Skeletal muscle tissue (tissue), 4 donors: ENCODE measurements around the gene TXNDC16. TPM values are rescaled to one million over a fixed set of nuclear protein-coding genes. Genes with fewer than 3 reads are reported as not detected.

ENCODE experiments used
- H3K27ac ChIP-seq: one replicate; pipeline ENCODE4 v1.7.0; 2013; ENCODE audit warnings: mild to moderate bottlenecking, low read depth, low read length, inconsistent platforms
- H3K27me3 ChIP-seq, 3 donors: one replicate each; pipeline ENCODE4 v1.7.0; 2013; ENCODE audit warnings: low read length in 3 of 3; ENCODE audit not compliant: control insufficient read depth in 3 of 3, insufficient read depth in 3 of 3
- H3K36me3 ChIP-seq, 3 donors: one replicate each; pipeline ENCODE4 v1.7.0; 2013; ENCODE audit warnings: low read length in 3 of 3; ENCODE audit not compliant: control insufficient read depth in 3 of 3, insufficient read depth in 3 of 3
- H3K4me1 ChIP-seq, 3 donors: one replicate each; pipeline ENCODE4 v1.7.0; 2013; ENCODE audit warnings: low read length in 3 of 3, mild to moderate bottlenecking in 3 of 3; ENCODE audit not compliant: control insufficient read depth in 3 of 3, insufficient read depth in 3 of 3
- H3K4me3 ChIP-seq, 3 donors: one replicate each; pipeline ENCODE4 v1.7.0; 2013; ENCODE audit warnings: low read length in 3 of 3
- H3K9ac ChIP-seq, 3 donors: one replicate each; pipeline ENCODE4 v1.7.0; 2013; ENCODE audit warnings: low read length in 3 of 3, mild to moderate bottlenecking in 3 of 3, moderate library complexity in 2 of 3, low read depth in 1 of 3
- H3K9me3 ChIP-seq, 3 donors: one replicate each; pipeline ENCODE4 v1.7.0; 2013; ENCODE audit warnings: low read length in 3 of 3; ENCODE audit not compliant: control insufficient read depth in 3 of 3
- total RNA-seq: library from RNA; depleted of rRNA; stranded (reverse); fragments of >200 nt; gene quantifications from one replicate; pipeline ENCODE4 v1.2.3, GENCODE V29; 2014
- donor health status: Osteomylitis.

The TXNDC16 gene
- total RNA-seq, 1 donor from 2014 or later, result 7.3 TPM

- no peak overlapping the region for H3K4me3 ChIP-seq
- no peaks in the 10 kb centered on the region for H3K27me3 ChIP-seq
- no peaks in the 10 kb centered on the region for H3K9me3 ChIP-seq
- H3K9ac ChIP-seq, result no peak overlapping the region
- no peaks in the 10 kb centered on the region for H3K36me3 ChIP-seq
- H3K4me1 ChIP-seq, result no peaks in the 10 kb centered on the region
- no peak overlapping the region for H3K27ac ChIP-seq
These were observed 10.8 kb upstream of the TXNDC16 start for GRCh38 chr14:52563120-52563519.

GRCh38 chr14:52558688-52559087 lies 6.4 kb upstream of the TXNDC16 start:
- Histone ChIP-seq H3K9me3 (no peaks in the 10 kb centered on the region), H3K36me3 (no peaks in the 10 kb centered on the region), H3K4me1 (peaks cover 4 to 6% (median 6%) of the 10 kb centered on the region in 3 donors), H3K27ac (no peak overlapping the region), H3K9ac (no peak overlapping the region), H3K4me3 (no peak overlapping the region), H3K27me3 (no peaks in the 10 kb centered on the region)

GRCh38 chr14:52553671-52554575 lies 1.6 kb upstream of the TXNDC16 start:
- Histone ChIP-seq H3K9ac (peak overlapping the region; percentile 29 to 73 (median 54)), H3K4me3 (peak overlapping the region; percentile 79 to 85 (median 82)), H3K27ac (no peak overlapping the region), H3K9me3 (no peaks in the 10 kb centered on the region), H3K36me3 (no peaks in the 10 kb centered on the region), H3K27me3 (no peaks in the 10 kb centered on the region), H3K4me1 (peaks cover 21 to 28% (median 21%) of the 10 kb centered on the region in 3 donors)

- peak overlapping the region; percentile 29 to 73 (median 54) for H3K9ac ChIP-seq
- no peaks in the 10 kb centered on the region for H3K36me3 ChIP-seq
- peak overlapping the region; percentile 79 to 85 (median 82) for H3K4me3 ChIP-seq
- peaks cover 21 to 28% (median 21%) of the 10 kb centered on the region in 3 donors for H3K4me1 ChIP-seq
- no peaks in the 10 kb centered on the region for H3K27me3 ChIP-seq
- no peaks in the 10 kb centered on the region for H3K9me3 ChIP-seq
- peak overlapping the region; percentile 42 for H3K27ac ChIP-seq
These were observed 831 bp upstream of the TXNDC16 start for GRCh38 chr14:52553002-52553670.

DNA sequence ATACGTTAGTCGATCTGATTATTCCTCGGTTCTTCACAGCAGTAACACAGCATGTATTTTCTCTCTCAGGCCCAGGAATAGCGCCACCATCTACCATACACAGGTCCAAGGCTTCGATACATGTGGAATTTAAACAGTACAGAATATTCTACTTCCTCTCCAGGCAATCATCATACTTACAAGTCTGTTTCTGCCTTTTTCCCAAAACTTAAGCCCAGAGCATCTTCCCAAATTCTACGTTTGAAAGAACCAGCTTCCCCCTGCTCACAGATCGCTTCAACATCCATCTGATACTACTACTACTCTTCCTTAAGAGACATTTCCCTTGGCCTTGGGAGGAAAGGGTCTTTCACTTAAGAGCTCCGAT lies 626 bp downstream of the TXNDC16 start:
- H3K4me1 ChIP-seq, result peaks cover 21 to 28% (median 21%) of the 10 kb centered on the region in 3 donors
- H3K4me3 ChIP-seq, result peak overlapping the region; percentile 86
- peak overlapping the region; percentile 86 to 95 (median 90) for H3K9ac ChIP-seq
- no peaks in the 10 kb centered on the region for H3K27me3 ChIP-seq
- H3K9me3 ChIP-seq, result no peaks in the 10 kb centered on the region
- H3K36me3 ChIP-seq, result no peaks in the 10 kb centered on the region
- H3K27ac ChIP-seq, result peak overlapping the region; percentile 86

DNA sequence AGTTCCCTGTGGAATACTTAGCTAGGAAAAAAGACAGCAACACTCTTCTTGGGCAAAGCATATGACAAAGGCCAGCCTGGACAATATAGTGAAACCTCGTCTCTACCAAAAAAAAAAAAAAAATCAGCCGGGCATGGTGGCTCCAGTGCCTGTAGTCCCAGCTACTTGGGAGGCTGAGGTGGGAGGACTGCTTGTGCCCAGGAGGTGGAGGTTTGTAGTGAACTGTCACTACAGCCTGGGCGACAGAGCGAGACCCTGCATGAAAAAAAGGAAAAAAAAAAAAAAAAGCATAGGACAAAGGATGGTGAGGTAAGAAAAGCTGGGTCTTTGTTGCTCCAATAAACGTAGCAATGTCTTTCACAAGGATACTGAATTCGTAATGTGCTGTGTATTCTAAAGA lies 1.1 kb downstream of the TXNDC16 start:
- peak overlapping the region; percentile 86 to 95 (median 90) for H3K9ac ChIP-seq
- H3K27ac ChIP-seq, result peak overlapping the region; percentile 86

GRCh38 chr14:52550661-52551060 lies 1.6 kb downstream of the TXNDC16 start:
- H3K27ac ChIP-seq, result no peak overlapping the region
- H3K9ac ChIP-seq, result peak overlapping the region in 1 of 3 donors; percentile 18
- no peaks in the 10 kb centered on the region for H3K36me3 ChIP-seq
- H3K9me3 ChIP-seq, result no peaks in the 10 kb centered on the region
- H3K4me3 ChIP-seq, result peak overlapping the region in 2 of 3 donors; percentile 15 to 86
- H3K27me3 ChIP-seq, result no peaks in the 10 kb centered on the region
- peaks cover 21 to 28% (median 21%) of the 10 kb centered on the region in 3 donors for H3K4me1 ChIP-seq

More for the DNA sequence above, 1.1 kb downstream of the TXNDC16 start:
- peaks cover 21 to 28% (median 21%) of the 10 kb centered on the region in 3 donors for H3K4me1 ChIP-seq
- H3K9me3 ChIP-seq, result no peaks in the 10 kb centered on the region
- H3K4me3 ChIP-seq, result peak overlapping the region; percentile 15 to 86 (median 86)
- H3K36me3 ChIP-seq, result no peaks in the 10 kb centered on the region
- no peaks in the 10 kb centered on the region for H3K27me3 ChIP-seq

- no peaks in the 10 kb centered on the region for H3K36me3 ChIP-seq
- H3K9me3 ChIP-seq, result no peaks in the 10 kb centered on the region
- no peak overlapping the region for H3K27ac ChIP-seq
- no peak overlapping the region for H3K9ac ChIP-seq
- no peak overlapping the region for H3K4me3 ChIP-seq
- peaks cover 10 to 18% (median 11%) of the 10 kb centered on the region in 3 donors for H3K4me1 ChIP-seq
- H3K27me3 ChIP-seq, result no peaks in the 10 kb centered on the region
These were observed 4.8 kb downstream of the TXNDC16 start for GRCh38 chr14:52547526-52547925.

DNA sequence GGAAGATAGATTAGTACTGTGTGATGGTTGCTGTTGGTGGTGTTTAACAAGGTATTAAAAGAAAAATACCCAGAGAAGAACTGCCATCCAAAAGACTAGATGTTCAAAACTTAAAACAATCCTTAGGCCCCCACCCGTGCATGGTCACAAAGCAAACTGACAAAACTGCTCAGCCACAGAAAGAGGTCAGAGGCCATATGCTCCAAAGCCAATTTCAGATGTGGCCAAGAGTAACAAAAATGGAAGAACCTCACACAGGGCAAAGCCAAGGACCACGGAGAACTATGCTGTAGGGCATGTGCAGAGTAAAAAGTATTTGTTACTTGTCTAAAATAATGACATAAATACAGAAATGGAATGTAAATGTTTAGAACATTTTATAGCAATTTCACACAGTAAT lies 5.3 kb downstream of the TXNDC16 start:
- H3K36me3 ChIP-seq, result no peaks in the 10 kb centered on the region
- no peak overlapping the region for H3K27ac ChIP-seq
- H3K4me1 ChIP-seq, result peaks cover 10 to 18% (median 11%) of the 10 kb centered on the region in 3 donors
- no peaks in the 10 kb centered on the region for H3K27me3 ChIP-seq
- H3K4me3 ChIP-seq, result no peak overlapping the region
- no peaks in the 10 kb centered on the region for H3K9me3 ChIP-seq
- H3K9ac ChIP-seq, result no peak overlapping the region

DNA sequence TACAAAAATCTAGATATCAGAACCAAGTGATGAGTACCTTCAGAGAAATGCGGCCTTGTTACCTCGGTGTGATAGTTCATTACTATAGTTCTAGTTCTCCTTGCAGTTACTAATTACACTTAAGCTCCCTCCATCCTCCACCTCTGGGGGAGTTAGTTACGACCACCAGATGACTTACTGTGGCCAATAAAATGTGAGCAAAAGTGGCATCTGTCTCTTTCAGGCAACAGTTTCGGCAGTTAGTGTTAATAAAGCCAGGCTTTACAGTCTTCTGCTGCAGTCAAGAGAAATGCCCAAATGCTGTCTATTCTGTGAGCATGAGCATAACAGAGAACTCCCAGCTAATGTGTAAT lies 6.0 kb downstream of the TXNDC16 start:
- H3K36me3 ChIP-seq, result no peaks in the 10 kb centered on the region
- no peaks in the 10 kb centered on the region for H3K27me3 ChIP-seq
- no peak overlapping the region for H3K27ac ChIP-seq
- no peak overlapping the region for H3K4me3 ChIP-seq
- H3K4me1 ChIP-seq, result peaks cover 7 to 12% (median 11%) of the 10 kb centered on the region in 3 donors
- H3K9me3 ChIP-seq, result no peaks in the 10 kb centered on the region
- H3K9ac ChIP-seq, result no peak overlapping the region
